Head of caudate nucleus (tissue), 42 donors: ENCODE results near the gene DMRTA2.

Source experiments
- DNase-seq, 42 donors: peaks; one replicate each; pipeline versions ENCODE4 v3.0.0 to v3.0.0-alpha.2; 2020 to 2021; ENCODE audit warnings: mixed read lengths in 7 of 42
- intact Hi-C: fragments of 100-400 bp; cut with DNase I; formaldehyde crosslinking; loops from one replicate; pipeline ENCODE4 v1.15.0; 2022

Gene DMRTA2

GRCh38 chr1:50424884-50425375 lies 1.7 kb upstream of the DMRTA2 start:
- DNase-seq = no peak
- intact Hi-C loops = no loop called here

GRCh38 chr1:50424045-50424883 lies 1.0 kb upstream of the DMRTA2 start:
- no peak for DNase-seq
- intact Hi-C loops = no loop called here

GRCh38 chr1:50423670-50424000 lies 392 bp upstream of the DMRTA2 start:
- intact Hi-C loops = no loop called here
- DNase-seq = peak in 1 of 42 donors; percentile 19

- DNase-seq = no peak
- intact Hi-C loops = no loop called here
These were observed 633 bp downstream of the DMRTA2 start for GRCh38 chr1:50422675-50422945.

GRCh38 chr1:50421768-50422674 lies 1.2 kb downstream of the DMRTA2 start:
- DNase-seq = no peak
- intact Hi-C loops = no loop called here

- DNase-seq = no peak
- intact Hi-C loops = no loop called here
These were observed 1.9 kb downstream of the DMRTA2 start for GRCh38 chr1:50421366-50421748.

- DNase-seq = no peak
- intact Hi-C loops = no loop called here
These were observed 2.4 kb downstream of the DMRTA2 start for GRCh38 chr1:50420689-50421365.

- intact Hi-C loops = no loop called here
- no peak for DNase-seq
These were observed 3.2 kb downstream of the DMRTA2 start for GRCh38 chr1:50419907-50420677.

- no peak for DNase-seq
- intact Hi-C loops = no loop called here
These were observed 3.9 kb downstream of the DMRTA2 start for GRCh38 chr1:50419192-50419906.

GRCh38 chr1:50418600-50419109 lies 4.6 kb downstream of the DMRTA2 start:
- intact Hi-C loops = no loop called here

GRCh38 chr1:50417946-50418599 lies 5.2 kb downstream of the DMRTA2 start:
- DNase-seq = no peak
- intact Hi-C loops = no loop called here

More at GRCh38 chr1:50418600-50419109, 4.6 kb downstream of the DMRTA2 start:
- no peak for DNase-seq

- intact Hi-C loops = no loop called here
- no peak for DNase-seq
These were observed 5.7 kb downstream of the DMRTA2 start for GRCh38 chr1:50417507-50417906.

GRCh38 chr1:50416553-50417453 lies 6.4 kb downstream of the DMRTA2 start:
- no peak for DNase-seq
- intact Hi-C loops = no loop called here

- DNase-seq = no peak
- intact Hi-C loops = no loop called here
These were observed 7.1 kb downstream of the DMRTA2 start for GRCh38 chr1:50416150-50416527.

GRCh38 chr1:50415235-50416149 lies 7.8 kb downstream of the DMRTA2 start:
- intact Hi-C loops = no loop called here
- DNase-seq = no peak

GRCh38 chr1:50414853-50415234 lies 8.4 kb downstream of the DMRTA2 start:
- DNase-seq = no peak
- intact Hi-C loops = no loop called here
